ENCODE results near the gene AARS1.

- TF ChIP-seq POLR2A (IDR thresholded peaks at IDR 0.05; ENCODE audit: extremely low read depth, insufficient read length) (no peak), CTCF (IDR thresholded peaks at IDR 0.05; ENCODE audit: low read depth, low read length) (no peak), MYC (IDR thresholded peaks at IDR 0.05; ENCODE audit: low read depth, low read length) (no peak)
Measured at GRCh38 chr16:70257391-70257790, 31.9 kb downstream of the AARS1 start.
